HG02870 (cell line): Measurements from ENCODE around the gene RPS6KC1.
A peak's percentile ranks its signal among the peaks of the same experiment; 100 is the strongest.
"Not testable (repeated sequence)": the region's sequence is repeated elsewhere in the genome, so short reads cannot be mapped to it uniquely, and the experiment has no call there.

ENCODE experiments used
- ATAC-seq: cut with Tn5 transposase; IDR thresholded peaks from one replicate; pipeline ENCODE4 v1.9.1; 2021; ENCODE audit warnings: mild to moderate bottlenecking, moderate library complexity; ENCODE audit not compliant: unreplicated experiment

The RPS6KC1 gene

DNA sequence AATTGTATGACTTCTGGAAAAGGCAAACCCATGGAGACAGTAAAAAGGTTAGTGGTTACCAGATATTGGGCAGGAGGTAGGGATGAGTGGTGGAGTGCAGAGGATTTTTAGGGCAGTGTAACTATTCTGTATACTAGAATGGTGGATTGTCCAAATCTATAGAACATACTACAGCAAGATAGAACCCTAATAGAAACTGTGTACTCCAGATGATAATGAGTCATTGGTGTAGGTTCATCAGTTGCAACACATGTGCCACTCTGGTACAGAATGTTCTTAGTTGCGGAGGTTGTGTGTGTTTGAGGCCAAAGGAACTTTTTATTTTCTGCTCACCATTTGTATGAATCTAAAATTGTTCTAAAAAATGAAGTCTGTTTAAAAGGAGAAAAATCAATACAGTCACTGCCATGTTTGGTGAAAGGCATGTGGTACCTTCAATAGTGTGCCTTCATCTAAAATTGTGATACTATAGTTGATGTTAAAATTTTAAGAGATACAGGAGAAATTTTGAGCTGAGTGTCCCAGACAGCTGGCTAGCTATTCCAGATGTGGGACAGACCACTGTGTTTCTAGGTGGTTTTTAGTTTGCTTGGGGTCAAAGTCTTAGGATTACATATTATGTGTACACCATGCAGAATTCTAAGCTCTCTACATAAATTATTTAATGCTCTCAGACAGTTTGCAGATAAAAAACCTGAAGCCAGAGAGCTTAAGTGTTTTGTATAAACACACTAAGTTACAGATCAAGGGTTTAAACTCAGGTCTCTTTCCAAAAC lies 150.5 kb downstream of the RPS6KC1 start:
- ATAC-seq = no peak

DNA sequence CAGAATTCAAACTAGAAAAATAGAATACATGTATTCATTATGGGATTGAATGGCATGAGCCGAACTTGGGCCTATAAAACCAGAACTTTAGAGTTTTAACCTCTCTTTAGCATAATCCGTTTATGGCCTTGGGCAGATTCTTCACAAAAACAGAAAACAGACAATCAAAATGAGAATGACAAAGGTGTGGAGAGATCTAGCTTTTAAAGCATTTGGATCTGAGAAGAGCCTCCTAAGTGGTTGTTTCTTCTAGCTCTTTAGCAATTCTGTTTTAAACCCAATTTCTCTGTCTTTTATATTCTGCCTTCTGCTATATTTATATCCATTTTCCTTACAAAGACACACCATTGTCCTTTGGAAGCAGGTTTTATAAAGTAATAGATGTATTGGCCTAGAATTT lies 160.2 kb downstream of the RPS6KC1 start:
- ATAC-seq = no peak

DNA sequence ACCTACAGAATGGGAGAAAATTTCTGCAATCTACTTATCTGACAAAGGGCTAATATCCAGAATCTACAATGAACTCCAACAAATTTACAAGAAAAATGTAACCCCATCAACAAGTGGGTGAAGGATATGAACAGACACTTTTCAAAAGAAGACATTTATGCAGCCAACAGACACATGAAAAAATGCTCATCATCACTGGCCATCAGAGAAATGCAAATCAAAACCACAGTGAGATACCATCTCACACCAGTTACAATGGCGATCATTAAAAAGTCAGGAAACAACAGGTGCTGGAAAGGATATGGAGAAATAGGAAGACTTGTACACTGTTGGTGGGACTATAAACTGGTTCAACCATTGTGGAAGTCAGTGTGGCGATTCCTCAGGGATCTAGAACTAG lies 168.0 kb downstream of the RPS6KC1 start:
- ATAC-seq = not testable (repeated sequence)

DNA sequence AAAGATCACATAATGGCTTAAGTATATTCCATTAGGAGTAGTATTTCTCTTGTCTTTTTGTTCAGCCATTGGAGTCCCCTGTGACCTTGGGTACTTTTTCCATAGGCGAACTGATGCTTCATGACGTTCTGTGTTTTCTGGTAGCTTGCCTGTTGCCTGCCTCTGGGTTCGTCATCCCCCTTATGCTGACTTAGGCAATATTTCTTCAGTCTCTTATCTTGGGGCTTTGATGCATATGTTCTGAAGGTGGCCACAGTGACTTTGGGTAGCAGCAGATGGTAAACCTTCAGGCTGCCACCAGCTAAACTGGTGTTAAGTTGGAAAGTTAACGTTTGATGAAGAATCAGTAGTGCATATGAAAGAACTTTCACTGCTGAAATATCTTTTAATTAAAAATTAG lies 170.2 kb downstream of the RPS6KC1 start:
- ATAC-seq = no peak

DNA sequence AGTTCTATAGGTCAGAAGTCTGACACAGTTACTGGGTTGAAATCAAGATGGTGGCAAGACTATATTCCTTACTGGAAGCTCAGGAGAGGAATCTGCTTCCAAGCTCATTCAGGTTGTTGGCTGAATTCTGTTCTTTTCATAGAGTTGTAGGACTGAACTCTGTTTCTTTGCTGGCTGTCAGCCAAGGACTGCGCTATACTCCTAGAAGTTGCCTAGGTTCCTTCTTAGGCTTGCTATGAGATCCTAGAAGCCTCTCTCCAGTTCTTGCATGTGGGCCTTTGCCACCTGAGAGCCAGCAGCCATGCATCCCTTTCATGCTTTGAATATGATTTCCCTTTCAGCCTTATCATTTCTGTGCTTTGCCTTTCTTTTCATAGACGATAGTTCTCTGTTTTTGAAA lies 176.4 kb downstream of the RPS6KC1 start:
- no peak for ATAC-seq

DNA sequence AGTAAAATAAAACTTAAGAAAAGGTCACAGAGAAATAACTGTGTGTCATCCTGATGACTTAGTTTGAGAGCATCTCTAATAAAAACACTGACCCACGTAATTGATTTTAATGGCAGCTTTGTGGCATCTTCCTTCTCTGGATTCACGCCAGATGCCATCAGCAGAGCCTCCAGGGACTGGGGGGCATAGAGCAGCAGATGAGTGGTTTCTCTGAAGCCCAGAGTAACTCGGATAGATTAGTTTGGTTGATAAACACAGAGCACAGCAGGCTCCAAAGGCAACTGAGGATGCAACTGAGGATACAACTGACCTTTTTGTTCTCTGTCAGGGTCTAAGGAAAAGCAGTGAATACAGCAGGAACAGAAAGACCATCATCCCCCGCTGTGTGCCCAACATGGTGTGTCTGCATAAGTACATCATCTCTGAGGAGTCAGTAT lies 180.8 kb downstream of the RPS6KC1 start:
- ATAC-seq = no peak

DNA sequence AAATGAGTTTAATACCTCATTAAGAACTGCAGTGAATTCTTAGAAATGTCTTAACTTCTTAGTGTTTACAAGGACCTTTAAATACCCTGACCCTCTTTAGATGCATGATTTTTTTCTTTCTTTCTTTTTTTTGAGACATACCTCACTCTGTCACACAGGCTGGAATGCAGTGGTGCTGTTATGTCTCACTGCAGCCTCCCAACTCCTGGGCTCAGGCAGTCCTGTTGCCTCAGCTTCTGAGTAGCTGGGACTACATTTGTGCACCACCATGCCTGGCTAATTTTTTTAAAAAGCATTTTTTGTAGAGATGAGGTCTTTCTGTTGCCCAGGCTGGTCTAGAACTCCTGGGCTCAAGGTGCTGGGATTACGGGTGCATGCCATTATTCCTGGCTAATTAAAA lies 191.8 kb downstream of the RPS6KC1 start:
- ATAC-seq = no peak

DNA sequence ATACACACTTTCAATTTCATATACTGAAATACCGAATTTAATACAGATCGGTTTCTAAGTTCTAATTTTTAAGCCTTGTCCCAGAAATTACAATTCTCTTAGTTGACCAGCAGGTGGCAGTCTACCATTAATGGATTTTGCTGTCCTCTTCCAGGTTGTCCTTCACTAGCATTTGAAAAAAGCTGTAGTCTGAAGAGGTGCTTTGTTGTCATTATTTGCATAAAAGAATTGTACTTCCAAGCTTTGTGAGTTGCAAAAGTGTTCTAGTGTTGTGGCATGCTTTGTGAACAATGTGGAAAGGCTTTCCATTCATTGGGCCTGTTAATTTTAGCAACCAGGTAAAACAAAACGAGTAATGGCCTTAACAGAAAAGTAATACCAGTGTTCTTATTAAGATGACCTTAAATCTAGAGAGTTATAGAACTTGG lies 193.6 kb downstream of the RPS6KC1 start:
- peak; percentile 47 for ATAC-seq

DNA sequence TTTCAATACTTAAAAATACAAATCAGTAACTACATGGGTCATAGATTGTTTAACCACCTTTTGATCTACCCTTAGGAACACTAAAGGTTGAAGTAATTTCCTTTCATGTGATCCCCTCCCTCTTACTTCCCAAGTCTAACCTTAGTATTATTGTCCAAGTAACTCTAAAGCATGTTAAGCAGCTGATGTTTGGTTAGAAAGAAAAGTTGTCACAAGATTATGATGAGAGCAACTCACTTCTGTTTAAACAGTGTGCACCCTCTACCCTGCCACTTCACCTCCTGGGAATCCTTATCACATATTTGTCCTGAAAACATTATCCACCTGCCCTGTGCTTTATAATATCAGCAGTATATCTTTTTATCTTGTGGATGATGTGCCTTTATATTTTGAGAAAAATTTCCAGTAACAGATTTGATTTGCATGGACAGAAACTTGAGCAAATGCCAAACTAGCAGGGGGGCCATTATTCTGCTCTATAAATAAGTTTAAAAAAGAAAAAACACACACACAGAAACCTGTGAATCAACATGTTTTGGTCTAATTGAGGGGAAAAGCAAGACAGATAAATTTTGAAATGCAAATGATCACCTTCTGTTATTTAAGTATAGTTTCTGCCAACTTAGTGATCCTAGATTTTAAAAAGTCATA lies 194.3 kb downstream of the RPS6KC1 start:
- no peak for ATAC-seq

DNA sequence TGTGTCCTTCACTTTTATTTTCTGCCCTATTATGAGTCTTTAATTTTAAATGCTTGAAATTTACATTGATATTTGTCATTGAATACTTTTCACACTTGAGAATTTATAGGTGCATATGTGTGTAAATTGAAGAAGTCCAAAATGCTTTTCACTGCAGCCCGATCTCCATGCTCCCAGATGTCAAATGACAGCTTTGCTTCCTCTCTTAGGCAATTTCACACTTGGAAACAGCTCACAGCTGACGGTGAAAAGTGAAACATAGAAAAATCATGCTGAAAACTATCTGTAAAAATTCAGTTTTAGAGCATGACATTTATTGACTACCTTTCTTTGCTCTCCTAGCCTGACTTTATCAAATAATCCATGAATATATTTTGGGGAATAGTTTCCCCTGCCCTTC lies 196.0 kb downstream of the RPS6KC1 start:
- no peak for ATAC-seq

DNA sequence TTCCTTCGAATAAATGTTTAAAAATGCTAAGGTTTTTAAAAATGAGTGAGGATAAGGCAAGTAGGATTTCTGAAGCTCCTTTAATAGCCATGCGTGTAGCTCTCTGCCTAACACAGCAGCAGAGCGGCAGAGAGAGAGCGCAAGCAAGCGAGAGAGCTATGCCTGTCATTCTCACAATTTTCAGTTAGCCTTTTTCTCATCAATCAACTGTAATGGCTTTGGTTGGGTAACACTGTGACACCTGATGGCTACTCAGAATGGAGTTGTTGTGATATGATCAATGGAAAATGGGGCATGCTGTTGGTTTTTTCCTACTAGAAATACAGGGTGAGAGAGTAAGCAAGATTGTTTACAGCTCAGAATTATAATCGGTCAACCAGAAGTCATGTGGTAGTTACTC lies 198.4 kb downstream of the RPS6KC1 start:
- ATAC-seq = no peak

DNA sequence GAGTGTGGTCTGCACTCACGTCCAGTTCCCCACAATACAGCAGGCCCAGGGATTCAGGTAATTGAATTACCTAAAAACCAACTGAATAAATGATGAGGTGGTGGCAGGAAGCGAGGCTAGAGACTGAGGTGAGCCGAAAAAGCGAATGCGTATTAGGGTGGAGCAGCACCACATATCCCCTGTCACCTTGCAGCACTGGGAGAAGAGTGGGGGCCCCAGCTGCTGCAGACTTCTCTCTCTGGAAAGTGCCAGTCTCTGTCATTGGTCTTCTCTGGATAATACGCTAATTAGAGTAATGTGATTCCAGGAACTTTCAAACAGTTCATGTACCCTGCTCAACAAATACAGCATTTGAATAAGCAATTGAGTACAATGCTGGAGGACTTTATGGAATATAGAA lies 199.0 kb downstream of the RPS6KC1 start:
- no peak for ATAC-seq

DNA sequence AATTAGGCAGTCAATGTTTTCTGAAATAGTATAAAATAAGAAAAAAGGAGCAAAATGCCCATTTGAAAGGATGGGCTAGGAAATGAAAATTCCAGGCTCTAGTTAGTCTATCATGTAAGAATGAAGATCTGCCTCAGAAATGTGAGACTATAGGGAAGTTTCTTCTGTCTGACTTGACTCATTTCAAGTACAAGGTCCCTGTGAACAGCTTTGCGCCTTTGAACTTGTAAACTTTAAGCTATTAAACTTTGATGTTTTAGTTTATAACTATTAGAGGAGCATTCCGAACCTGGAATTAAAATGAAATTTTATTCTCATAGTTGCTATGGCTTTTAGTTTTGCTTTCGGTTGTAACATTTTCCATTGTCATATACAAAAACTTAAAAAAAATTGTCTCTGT lies 199.4 kb downstream of the RPS6KC1 start:
- ATAC-seq = no peak

DNA sequence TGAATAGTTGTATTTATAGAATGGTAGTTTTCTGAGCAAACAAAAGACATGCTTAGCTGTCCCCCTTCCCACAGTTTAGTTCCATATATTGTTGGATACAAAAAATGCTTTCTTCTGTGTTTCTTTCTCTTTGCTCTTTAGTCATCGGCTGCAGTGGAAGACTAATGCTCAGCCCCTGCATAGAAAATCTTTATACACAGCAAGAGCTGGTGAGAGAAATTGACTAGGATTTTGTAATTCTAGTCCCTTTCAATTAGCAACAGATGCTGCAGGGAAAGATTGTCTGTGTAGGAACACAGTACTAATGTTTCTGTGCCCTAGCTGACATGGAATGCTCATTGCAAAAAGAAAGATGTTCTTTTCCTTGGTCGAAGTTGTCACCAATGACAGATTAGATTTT lies 200.9 kb downstream of the RPS6KC1 start:
- no peak for ATAC-seq

DNA sequence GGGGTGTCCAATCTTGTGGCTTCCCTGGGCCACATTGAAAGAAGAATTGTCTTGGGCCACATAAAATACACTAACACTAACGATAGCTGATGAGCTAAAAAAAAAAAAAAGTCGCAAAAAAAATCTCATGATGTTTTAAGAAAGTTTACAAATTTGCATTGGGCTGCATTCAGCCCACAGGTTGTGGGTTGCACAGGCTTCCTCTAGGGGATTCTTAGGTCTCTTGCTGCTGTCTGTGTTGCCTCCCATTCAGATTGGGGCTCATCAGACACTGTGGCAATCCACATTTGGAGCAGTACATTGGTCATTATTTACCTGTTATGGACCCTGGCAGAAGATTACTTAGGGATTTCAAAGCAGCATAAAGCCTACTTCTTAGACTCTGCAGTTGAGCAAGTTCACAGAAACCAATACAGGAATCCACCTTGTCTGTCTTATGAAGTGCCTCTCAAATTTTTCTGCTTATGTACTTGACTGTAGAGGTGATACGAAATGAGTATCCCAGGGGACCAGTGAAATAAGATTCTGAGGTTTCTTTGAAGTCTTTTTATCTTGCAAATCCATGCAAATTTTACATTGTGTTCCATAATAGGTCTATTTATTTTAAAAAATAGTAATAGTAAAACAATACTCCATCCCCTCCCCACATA lies 205.5 kb downstream of the RPS6KC1 start:
- peak; percentile 89 for ATAC-seq

DNA sequence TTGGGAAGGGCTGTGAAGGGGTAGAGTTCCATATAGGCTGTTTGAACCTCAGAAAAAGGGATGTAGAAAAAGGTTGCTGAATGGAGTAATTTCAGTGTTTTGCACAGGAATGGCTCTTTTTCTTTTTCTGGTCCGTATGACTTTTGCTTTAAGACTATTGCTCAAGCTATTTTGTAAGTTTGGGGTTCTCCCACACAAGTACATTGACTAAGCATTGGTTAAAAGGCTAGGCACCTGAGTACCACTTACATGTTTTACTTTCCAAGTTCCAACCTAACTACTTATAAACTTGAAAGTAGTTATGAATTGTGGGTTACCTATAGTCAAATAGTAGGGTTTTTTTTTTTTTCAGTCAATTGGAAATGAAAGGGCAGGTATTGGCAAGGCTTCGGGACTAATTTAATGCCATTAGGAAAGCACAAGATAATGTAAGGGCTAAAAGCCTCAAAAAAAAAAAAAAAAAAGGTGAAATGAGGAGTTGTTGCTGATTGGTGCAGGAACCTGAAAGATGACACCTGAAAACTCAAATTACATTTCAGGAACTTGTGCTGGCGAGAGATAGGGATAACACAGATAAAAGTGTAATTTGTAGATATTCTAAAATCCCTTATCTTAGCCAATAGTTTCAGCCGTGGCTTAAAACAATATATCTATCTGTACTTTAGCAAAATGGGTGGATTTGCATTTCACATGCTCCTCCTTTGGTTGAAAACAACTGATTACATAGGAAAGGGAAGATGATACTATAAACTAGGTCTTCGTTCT lies 209.5 kb downstream of the RPS6KC1 start:
- ATAC-seq = no peak

DNA sequence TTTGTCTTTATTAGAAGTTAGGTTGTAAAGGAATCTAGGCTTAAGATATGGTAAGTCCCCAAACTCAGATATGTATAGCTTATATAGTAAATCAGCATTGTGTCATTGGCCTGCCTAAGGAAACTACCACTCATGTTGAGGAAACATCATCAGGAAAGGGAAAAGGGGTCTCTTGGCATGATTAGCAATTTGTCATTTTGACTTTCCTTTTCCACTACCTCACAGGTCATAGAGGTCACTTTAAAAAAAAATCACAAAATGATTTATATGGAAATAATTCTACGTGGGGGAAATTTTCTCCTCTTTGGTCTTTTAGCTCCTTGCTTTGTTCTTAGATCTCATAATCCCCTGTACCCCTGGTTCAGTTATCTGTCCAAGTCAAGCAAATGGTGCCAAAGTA lies 213.5 kb downstream of the RPS6KC1 start:
- no peak for ATAC-seq

DNA sequence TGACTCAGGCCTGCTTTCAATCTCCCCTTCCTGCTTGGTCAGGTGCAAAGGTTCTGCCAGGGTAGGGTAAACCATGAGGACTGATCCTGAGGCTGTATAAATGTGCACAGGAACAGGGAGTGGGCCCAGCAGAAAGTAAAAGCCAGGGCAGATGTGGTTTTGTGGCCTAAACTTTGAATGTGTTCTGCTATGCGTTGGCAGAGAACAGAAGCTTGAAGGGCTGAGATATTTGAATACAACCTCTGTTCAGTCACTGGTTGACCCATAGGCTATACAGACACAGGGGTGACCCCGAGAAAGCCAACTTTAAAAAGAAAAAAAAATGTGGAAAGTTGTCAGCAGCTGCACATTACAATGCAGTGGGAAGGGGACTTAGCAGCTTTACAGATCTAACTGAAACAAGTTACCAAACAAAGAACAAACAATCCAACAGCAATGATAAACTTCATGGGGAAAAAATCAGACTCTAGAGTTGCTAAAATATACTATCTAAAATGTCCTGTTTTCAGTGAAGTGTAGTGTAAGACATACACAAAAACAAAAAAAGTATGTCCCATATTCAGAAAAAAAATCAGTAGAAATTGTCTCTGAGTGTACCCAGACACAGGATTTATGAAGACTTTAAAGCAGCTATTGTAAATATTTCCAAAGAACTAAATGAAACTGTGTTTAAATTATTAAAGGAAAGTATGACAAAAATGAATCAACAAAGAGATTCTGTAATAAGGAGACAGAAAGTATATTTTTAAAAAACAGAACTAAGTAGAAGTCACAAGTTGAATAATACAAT lies 216.1 kb downstream of the RPS6KC1 start:
- no peak for ATAC-seq

DNA sequence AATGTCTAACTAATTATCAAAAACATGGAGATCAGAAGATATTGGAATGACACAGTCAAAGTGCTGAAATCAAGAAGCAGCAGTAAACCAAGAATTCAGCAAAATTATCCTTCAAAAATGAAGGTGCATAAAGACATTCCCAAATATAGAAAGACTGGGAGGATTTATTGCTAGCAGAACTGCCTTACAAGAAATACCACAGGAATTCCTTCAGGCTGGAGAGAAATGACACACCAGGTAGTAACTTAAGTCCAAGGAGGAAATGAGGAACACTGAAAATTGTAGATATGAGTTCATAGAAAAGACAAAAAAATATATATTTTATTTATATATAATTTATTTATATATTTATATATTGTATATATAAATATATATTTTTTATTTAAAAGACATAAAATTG lies 217.2 kb downstream of the RPS6KC1 start:
- no peak for ATAC-seq

DNA sequence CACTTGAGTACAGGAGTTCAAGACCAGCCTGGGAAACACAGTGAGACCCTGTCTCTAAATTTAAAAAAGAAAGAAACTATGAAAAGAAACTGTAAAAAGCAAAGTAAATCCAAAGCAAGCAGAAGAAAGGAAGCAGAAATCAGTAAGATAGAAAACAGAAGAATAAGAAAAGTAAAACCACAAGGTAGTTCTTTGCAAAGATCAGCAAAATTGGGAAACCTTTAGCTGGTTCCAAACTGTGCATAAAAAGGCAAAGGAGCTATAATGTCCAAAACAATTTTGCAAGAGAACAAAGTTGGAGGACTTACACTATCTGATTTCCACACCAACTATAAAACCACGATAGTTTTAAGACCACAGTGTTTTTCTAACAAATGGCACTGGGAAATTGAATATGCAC lies 218.8 kb downstream of the RPS6KC1 start:
- no peak for ATAC-seq

DNA sequence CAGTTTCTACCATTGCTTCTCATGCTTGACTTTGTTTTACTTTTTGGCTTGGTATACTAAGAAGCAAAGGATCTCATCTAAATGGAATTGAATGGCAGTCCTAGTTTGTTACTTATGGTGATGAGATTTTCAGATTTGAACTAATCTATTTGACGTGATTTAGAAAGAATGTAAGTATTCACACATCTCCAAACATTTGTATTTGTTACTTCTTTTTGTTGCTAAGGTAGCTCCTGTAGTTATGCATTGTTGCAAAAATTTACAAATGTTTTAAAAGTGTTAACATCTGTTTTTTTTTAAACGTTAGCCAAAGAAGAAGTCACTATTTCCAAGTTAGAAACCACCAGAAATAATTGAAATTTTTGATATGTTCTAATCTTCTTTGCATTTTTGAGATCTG lies 222.5 kb downstream of the RPS6KC1 start:
- no peak for ATAC-seq
